Vagina (tissue), 2 donors: ENCODE measurements around the gene GJC1. TPM values are rescaled to one million over a fixed set of nuclear protein-coding genes. Genes with fewer than 3 reads are reported as not detected.

Experiments
- DNase-seq, 2 donors: peaks; one replicate each; pipeline ENCODE4 v3.0.0-alpha.2; 2017; ENCODE audit errors: extremely low spot score in 2 of 2
- H3K27ac ChIP-seq: fragments of 200-600 bp; sonication (generic); one replicate; pipeline ENCODE4 v1.5.1; 2019
- H3K27me3 ChIP-seq: fragments of 200-600 bp; sonication (generic); one replicate; pipeline ENCODE4 v1.5.1; 2019
- H3K36me3 ChIP-seq, 2 donors: fragments of 200-600 bp; sonication (generic); one replicate each; pipeline ENCODE4 v1.5.1; 2017 to 2019
- H3K4me1 ChIP-seq: fragments of 200-600 bp; sonication (generic); one replicate; pipeline ENCODE4 v1.5.1; 2019
- H3K4me3 ChIP-seq, 2 donors: fragments of 200-600 bp; sonication (generic); 1 replicate in 1 of 2; 2 replicates in 1 of 2; pipeline ENCODE4 v1.5.1; 2016 to 2019
- H3K9me3 ChIP-seq: fragments of 200-600 bp; sonication (generic); one replicate; pipeline ENCODE4 v1.5.1; 2019
- POLR2A ChIP-seq, 2 donors: fragments of 450-650 bp; IDR thresholded peaks; one replicate each; pipeline ENCODE4 v1.6.1; 2017; ENCODE audit warnings: antibody characterized with exemption in 2 of 2, mild to moderate bottlenecking in 2 of 2, moderate library complexity in 2 of 2
- POLR2AphosphoS5 ChIP-seq, 2 donors: sonication (generic); formaldehyde crosslinking; IDR thresholded peaks; one replicate each; pipeline ENCODE4 v1.9.0; 2017; ENCODE audit warnings: antibody characterized with exemption in 2 of 2, mild to moderate bottlenecking in 2 of 2, low read depth in 1 of 2; ENCODE audit not compliant: insufficient read depth in 1 of 2
- intact Hi-C: fragments of 100-400 bp; cut with DNase I; formaldehyde crosslinking; loops from one replicate; pipeline ENCODE4 v1.15.1; 2023
- total RNA-seq: library from RNA; depleted of rRNA; stranded (reverse); fragments of >200 nt; gene quantifications from one replicate; pipeline ENCODE4 v1.2.3, GENCODE V29; 2016
- TF ChIP-seq, protein P1 (sequence below), 3 experiments: fragments of 450-650 bp in 2 of 3; fragments of 200-600 bp in 1 of 3; sonication (generic) in 1 of 3; IDR thresholded peaks; one replicate each; pipeline ENCODE4 v1.5.1; 2017 to 2019; ENCODE audit warnings: antibody characterized with exemption in 3 of 3, mild to moderate bottlenecking in 2 of 3, moderate library complexity in 2 of 3

Gene GJC1
- total RNA-seq, 1 donor from 2014 or later = 10.1 TPM

DNA sequence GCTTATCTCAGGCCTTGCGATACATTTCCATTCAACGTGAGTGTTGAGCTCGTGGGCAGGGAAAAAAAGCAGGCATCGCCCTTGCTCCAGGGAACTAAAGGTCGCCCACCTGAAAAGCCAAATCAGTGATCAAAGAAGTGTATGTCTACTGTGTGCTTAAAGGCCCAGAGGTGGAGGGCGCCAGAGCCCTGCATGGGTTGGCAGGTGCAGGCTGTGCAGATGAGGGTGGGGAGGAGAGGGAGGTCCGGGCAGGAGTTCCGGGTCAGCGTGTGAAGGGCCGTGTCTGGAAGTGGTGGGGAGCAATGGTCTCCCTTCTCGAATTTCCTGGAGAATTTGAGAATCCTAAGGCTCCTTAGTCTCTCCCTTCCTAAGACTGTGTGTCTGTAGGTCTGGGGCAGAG, 64.1 kb downstream of the GJC1 start:
- Histone ChIP-seq H3K4me1 (no peaks in the 10 kb centered on the region), H3K36me3 (no peaks in the 10 kb centered on the region), H3K9me3 (no peaks in the 10 kb centered on the region), H3K27ac (no peak overlapping the region), H3K4me3 (no peak overlapping the region), H3K27me3 (no peaks in the 10 kb centered on the region)
- intact Hi-C loops = no loop called here
- TF ChIP-seq POLR2A (IDR thresholded peaks at IDR 0.05) (no peak), POLR2AphosphoS5 (IDR thresholded peaks at IDR 0.05; ENCODE audit: insufficient read depth in 1 of 2, low read depth in 1 of 2) (no peak)
- TF ChIP-seq, protein P1, sequence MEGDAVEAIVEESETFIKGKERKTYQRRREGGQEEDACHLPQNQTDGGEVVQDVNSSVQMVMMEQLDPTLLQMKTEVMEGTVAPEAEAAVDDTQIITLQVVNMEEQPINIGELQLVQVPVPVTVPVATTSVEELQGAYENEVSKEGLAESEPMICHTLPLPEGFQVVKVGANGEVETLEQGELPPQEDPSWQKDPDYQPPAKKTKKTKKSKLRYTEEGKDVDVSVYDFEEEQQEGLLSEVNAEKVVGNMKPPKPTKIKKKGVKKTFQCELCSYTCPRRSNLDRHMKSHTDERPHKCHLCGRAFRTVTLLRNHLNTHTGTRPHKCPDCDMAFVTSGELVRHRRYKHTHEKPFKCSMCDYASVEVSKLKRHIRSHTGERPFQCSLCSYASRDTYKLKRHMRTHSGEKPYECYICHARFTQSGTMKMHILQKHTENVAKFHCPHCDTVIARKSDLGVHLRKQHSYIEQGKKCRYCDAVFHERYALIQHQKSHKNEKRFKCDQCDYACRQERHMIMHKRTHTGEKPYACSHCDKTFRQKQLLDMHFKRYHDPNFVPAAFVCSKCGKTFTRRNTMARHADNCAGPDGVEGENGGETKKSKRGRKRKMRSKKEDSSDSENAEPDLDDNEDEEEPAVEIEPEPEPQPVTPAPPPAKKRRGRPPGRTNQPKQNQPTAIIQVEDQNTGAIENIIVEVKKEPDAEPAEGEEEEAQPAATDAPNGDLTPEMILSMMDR (IDR thresholded peaks at IDR 0.05) = no peak
- DNase-seq = no peak

DNA sequence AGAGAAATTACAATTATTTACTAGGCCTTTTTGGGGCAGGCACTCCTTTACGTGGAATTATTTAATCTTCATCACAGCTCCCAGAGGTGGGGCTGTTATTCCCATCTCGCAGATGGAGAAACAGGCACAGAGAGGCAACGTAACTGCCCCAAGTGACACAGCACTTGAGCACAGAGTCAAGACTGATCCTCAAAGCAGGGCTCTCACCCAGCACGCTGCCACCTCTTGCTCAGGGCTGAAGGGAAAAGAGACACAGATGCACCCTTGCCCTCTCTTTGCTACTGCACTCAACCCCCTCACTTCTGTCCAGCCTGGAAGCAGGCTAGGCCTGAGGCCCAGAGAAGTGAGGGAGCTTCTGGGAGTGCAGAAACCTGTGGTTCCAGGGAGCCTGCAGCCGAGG, 66.9 kb downstream of the GJC1 start:
- DNase-seq = no peak
- Histone ChIP-seq H3K4me1 (peaks cover 14% of the 10 kb centered on the region), H3K27ac (no peak overlapping the region), H3K4me3 (no peak overlapping the region), H3K9me3 (no peaks in the 10 kb centered on the region), H3K27me3 (no peaks in the 10 kb centered on the region), H3K36me3 (no peaks in the 10 kb centered on the region)
- intact Hi-C loops = no loop called here
- TF ChIP-seq POLR2A (IDR thresholded peaks at IDR 0.05) = no peak
- TF ChIP-seq POLR2AphosphoS5 (IDR thresholded peaks at IDR 0.05; ENCODE audit: insufficient read depth in 1 of 2, low read depth in 1 of 2) = no peak
- TF ChIP-seq, protein P1 (IDR thresholded peaks at IDR 0.05) = no peak

DNA sequence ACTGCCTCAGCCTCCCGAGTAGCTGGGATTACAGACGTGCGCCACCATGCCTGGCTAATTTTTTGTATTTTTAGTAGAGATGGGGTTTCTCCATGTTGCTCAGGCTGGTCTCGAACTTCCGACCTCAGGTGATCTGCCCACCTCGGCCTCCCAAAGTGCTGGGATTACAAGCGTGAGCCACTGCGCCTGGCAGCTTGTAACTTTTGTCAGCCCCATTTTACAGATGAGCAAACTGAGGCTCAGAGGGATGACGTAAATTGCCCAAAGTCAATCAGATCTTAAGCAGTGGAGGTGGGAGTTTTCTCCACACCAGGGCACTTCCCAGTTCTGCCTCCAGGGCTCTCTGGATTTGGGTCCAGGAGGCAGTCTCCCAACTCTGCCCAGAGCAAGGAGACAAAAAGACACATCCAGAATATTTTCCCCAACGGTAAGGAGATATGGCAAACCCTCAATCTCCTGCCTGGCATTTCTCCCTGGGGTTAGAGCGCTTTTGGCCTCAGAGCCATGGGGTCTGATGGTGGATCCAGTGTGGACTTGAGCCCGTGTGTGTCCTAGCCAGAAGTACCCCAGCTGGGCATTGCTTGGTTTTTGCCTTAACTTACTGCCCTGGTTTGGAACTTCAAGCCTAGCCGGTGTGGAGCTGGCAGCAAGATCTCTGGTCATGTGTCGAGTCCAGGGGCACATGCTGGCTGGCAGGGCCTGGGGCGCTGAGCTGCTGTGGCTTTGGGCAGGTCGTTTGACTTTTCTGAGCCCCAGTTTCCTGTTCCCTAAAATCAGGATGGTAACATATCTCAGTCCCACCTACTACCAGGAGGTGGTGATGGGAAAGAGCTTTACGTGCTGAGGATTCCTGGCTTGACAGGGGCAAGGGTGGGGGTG, 67.9 kb downstream of the GJC1 start:
- Histone ChIP-seq H3K27me3 (no peaks in the 10 kb centered on the region), H3K4me1 (peaks cover 15% of the 10 kb centered on the region), H3K4me3 (no peak overlapping the region), H3K9me3 (no peaks in the 10 kb centered on the region), H3K27ac (no peak overlapping the region), H3K36me3 (no peaks in the 10 kb centered on the region)
- TF ChIP-seq, protein P1 (IDR thresholded peaks at IDR 0.05) = no peak
- TF ChIP-seq POLR2A (IDR thresholded peaks at IDR 0.05) (no peak), POLR2AphosphoS5 (IDR thresholded peaks at IDR 0.05; ENCODE audit: insufficient read depth in 1 of 2, low read depth in 1 of 2) (no peak)
- no peak for DNase-seq
- intact Hi-C loops = no loop called here

DNA sequence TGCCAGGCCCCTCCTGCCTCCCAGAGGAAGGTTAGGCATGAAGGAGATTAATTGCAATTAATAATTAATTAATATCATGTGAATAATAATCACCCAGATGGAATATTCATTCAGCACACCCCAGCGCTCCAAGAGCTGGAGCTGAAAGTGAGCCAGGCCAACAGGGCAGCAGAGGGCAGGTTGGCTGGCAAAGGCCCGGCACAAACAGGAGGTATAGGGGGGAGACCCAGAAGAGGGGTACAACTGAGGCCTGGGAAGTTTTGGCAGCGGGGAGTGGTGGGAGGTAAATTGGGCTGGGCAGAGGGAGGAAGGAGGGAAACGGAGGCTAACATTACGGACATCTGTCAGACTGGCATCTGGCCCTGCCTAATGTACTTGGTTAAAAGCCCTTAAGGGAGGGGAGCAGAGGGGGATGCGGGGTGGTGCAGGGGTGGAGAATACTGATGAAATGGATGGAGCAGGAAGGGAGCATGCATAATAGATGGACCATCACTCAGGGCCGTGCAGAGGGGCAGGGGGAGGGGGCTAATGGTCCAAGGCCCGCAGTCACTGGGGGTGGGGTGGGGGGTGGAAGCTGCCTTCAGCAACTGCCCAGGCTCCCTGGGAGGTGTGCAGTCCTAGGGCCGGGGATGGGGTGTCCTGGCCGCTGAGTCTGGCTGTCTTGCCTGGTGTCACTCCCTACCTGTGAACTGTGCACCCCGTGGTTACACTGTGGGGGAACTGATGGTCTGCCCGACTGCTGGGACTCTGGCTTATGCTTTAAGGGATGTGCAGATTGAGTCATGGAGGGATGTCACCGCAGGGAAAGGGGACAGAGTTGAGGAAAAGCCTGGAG, 69.4 kb downstream of the GJC1 start:
- intact Hi-C loops = no loop called here
- Histone ChIP-seq H3K27me3 (no peaks in the 10 kb centered on the region), H3K36me3 (no peaks in the 10 kb centered on the region)

More for the DNA sequence above, 69.4 kb downstream of the GJC1 start:
- no peak for DNase-seq
- TF ChIP-seq, protein P1 (IDR thresholded peaks at IDR 0.05) = no peak
- TF ChIP-seq POLR2A (IDR thresholded peaks at IDR 0.05) = no peak
- no peak for TF ChIP-seq POLR2AphosphoS5 (IDR thresholded peaks at IDR 0.05; ENCODE audit: insufficient read depth in 1 of 2, low read depth in 1 of 2)
- Histone ChIP-seq H3K9me3 (no peaks in the 10 kb centered on the region), H3K27ac (no peak overlapping the region), H3K4me1 (peaks cover 15% of the 10 kb centered on the region), H3K4me3 (no peak overlapping the region)
